Astrocyte of the cerebellum (primary cell): ENCODE results near the gene ARMC9.
"Not testable (repeated sequence)": the region's sequence is repeated elsewhere in the genome, so short reads cannot be mapped to it uniquely, and the experiment has no call there.

Experiments used
- DNase-seq: peaks from one replicate; pipeline ENCODE4 v3.0.0-alpha.2; 2011; ENCODE audit warnings: low read depth
- H3K4me3 ChIP-seq: 2 replicates; pipeline ENCODE4 v1.5.1; 2011; ENCODE audit warnings: mild to moderate bottlenecking, low read depth, low read length, moderate library complexity
- in situ Hi-C: cut with HindIII; loops from 2 replicates; pipeline ENCODE4 v1.10.0; 2017; ENCODE audit warnings: low sequenced_read_pairs
- TF ChIP-seq, protein P1 (sequence below): IDR thresholded peaks from 2 replicates; pipeline ENCODE4 v1.5.1; 2012; ENCODE audit warnings: low read length, low read depth, moderate library complexity, mild to moderate bottlenecking; ENCODE audit errors: missing control alignments

ARMC9 gene

DNA sequence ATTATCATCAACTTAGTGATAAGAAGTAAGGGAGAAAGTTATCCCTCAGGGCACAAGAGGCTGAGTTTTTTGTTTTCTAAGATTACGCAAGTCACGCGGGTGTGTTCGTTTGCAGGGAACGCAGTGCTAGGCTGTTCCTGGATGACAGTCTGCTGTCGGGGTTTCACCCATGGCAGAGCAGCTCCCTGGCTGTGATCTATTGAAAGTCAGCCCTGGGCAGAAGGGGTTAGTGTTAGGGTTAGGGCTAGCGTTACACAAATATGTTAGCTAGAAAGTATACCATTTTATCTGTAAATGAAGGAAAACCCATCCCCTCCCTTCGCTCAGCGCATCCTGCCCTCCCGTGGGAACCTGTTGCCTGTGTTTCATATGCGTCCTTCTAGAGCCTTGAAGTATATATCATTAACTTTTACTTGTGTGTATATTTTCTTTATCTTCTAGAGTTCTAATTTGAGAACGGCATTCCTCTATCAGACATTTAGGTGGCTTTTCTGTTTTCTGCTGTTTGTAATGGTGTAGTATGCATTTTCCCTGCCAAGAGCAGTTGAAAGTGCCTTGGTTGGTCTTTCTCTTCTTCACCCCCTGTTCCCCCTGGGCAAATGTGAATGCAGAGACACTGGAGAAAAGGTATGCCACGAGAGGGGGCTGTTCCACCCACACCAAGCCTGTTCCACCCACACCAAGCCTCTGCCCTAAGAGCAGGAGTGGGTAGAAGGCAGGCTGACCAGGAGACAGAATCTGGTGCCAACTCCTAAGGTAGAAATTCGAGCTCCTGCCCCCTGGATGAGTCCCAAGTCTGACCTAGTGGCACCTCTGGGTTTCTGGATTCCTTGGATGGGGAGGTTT is 47.0 kb downstream of the ARMC9 start:
- DNase-seq = no peak
- no peak overlapping the region for H3K4me3 ChIP-seq
- TF ChIP-seq, protein P1, sequence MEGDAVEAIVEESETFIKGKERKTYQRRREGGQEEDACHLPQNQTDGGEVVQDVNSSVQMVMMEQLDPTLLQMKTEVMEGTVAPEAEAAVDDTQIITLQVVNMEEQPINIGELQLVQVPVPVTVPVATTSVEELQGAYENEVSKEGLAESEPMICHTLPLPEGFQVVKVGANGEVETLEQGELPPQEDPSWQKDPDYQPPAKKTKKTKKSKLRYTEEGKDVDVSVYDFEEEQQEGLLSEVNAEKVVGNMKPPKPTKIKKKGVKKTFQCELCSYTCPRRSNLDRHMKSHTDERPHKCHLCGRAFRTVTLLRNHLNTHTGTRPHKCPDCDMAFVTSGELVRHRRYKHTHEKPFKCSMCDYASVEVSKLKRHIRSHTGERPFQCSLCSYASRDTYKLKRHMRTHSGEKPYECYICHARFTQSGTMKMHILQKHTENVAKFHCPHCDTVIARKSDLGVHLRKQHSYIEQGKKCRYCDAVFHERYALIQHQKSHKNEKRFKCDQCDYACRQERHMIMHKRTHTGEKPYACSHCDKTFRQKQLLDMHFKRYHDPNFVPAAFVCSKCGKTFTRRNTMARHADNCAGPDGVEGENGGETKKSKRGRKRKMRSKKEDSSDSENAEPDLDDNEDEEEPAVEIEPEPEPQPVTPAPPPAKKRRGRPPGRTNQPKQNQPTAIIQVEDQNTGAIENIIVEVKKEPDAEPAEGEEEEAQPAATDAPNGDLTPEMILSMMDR = no peak
- in situ Hi-C loops = no loop called here

DNA sequence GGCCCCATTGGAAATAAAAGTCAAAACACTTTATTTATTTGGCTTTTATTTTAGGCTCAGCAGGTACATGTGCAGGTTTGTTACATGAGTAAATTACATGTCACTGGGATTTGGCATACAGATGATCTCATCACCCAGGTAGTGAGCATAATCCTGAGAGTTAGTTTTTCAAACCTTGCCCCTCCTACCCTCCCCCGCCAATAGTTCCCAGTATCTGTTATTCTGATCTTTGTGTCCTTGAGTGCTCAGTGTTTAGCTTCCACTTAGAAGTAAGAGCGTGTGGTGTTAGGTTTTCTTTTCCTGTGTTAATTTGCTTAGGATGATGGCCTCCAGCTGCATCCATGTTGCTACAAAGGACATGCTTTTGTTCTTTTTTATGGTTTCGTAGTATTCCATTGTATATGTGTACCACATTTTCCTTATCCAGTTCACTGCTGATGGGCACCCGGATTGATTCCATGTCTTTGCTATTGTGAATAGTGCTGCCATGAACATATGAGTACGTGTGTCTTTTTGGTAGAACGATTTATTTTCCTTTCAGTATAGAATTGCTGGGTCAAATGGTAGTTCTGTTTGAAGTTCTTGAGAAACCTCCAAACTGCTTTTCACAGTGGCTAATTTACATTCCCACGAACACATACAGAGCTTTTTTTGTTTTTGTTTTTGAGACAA is 47.9 kb downstream of the ARMC9 start:
- in situ Hi-C loops = no loop called here
- TF ChIP-seq, protein P1 = no peak
- no peak overlapping the region for H3K4me3 ChIP-seq

DNA sequence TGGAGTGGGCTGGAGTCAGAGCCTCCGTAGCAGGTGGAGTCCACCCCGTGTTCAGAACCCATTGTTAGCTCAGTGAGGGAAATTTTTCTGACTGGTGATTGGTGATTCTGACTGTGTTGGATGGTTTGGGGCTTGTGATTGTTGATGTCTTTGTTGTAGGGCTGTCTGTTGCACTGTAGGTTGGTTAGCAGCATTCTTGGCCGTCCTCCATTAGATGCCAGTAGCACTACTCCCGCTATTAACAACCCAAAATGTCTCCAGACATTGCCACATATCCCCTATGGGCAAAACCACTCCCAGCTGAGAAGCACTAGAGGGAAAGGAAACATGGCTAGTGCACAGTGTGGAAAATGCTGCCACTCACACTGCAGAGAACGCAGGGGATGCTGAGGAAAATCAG is 51.7 kb downstream of the ARMC9 start:
- no peak overlapping the region for H3K4me3 ChIP-seq
- in situ Hi-C loops = no loop called here
- DNase-seq = no peak
- TF ChIP-seq, protein P1 = no peak

More for the DNA sequence above, 47.9 kb downstream of the ARMC9 start:
- no peak for DNase-seq

DNA sequence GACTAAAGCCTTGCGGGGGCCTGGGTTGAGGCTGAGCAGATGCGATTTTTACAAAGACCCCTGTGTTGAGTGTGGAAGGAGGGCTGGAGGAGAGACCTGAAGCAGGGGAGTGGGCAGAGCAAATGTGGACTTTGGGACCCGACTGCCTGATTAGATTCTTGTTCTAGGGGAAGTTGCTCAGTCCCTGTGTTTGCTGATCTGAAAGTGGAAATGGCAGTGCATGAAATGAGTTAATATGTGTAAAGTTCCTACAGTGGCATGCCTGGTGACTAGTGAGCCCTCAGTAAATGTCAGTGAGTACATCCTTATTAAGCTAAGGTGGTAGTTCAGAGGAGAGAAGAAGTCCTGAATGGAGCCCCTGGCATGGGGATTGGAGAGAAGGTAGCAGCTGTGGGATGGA is 52.3 kb downstream of the ARMC9 start:
- no peak for DNase-seq
- in situ Hi-C loops = no loop called here
- H3K4me3 ChIP-seq = no peak overlapping the region
- TF ChIP-seq, protein P1 = no peak

DNA sequence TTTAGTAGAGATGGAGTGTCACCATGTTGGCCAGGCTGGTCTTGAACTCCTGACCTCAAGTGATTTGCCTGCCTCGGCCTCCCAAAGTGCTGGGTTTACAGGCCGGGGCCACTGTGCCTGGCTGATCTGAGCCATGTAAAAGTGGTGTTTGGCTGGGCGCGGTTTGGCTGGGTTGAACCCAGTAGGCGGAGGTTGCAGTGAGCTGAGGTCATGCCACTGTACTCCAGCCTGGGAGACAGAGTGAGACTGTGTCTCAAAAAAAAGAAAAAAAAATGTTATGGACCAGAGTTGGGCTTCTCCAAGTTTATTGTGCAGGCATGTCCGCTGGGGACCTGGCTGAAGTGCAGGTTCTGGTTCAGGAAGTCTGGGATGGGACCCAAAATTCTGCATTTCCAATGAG is 54.9 kb downstream of the ARMC9 start:
- DNase-seq, in situ Hi-C loops, H3K4me3 ChIP-seq: not testable (repeated sequence)

DNA sequence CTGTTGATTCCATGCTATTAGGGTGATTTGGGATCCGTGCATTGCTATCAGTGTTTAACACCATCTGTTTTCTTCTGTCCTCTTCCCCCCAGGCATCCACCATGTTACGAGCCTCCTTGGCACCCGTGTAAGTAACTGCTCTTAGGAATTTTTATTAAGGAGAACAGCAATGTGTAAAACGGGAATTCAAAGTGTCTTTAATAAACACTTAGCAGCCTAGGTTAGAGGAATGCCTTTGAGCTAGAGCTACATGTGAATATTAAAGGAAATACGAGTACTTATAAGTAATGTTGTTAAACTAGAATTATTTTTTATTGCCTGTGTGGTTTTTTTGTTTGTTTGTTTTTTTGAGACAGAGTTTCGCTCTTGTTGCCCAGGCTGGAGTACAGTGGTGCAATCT is 58.1 kb downstream of the ARMC9 start:
- H3K4me3 ChIP-seq = no peak overlapping the region
- in situ Hi-C loops = no loop called here
- DNase-seq = no peak
- TF ChIP-seq, protein P1 = no peak

DNA sequence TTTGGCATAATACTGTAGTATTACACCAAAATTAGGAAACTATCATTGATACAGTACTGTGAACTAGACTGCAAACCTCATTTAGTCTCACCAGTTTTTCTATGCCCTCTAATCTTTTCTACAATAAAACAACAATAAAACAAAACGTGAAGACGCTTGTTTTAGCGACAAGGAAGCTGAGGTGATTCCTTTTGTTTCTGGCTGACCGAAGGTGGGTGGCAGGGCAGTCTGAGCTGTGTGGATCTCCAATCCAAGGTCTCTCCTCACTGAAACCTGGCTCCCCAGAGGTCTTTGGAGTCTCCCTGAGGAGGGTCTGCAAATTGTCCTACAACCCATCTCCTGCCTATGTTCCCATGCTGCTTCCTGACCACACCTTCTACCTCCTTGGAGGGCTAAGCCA is 59.3 kb downstream of the ARMC9 start:
- no peak overlapping the region for H3K4me3 ChIP-seq
- in situ Hi-C loops = no loop called here
- DNase-seq = no peak
- TF ChIP-seq, protein P1 = no peak
